Measurements from ENCODE around the gene DCUN1D4.

The DCUN1D4 gene

DNA sequence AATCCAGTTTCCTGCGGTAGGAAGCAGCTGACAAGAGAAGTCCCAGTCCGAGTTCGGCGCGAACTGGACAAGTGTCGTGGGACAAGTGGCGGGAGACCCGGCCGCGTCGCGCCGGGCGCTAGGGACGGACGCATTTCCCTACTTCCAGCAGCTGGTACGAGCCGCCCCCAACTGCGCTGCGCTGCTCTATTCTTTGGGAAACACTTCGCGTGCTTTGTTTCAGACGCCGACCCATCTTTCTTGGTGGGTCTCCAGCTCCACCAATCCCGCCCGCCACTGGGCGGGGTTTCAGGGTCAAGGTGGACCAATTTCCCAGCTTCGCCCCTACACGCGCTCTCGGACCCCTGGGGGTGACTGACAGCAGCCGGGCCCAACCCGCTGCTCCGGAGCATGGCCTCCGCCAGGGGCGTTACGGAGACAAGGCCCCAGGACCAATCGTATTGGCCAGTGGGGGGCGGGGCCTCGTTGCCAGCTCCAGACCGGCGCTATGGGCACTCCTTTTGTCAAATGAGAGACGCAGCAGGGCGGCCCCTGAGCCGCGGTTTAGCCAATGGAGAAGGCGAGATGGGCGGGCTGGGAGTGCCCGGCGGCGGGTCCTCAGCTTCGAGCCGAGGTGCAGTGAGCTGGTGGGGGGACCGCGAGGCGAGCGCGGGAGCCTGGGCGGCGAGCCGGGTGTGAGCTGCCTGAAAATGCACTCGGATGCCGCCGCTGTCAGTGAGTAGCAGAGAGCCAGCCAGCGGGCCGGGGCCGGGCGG lies at the start of gene DCUN1D4:
Gene DCUN1D4, plus strand, starts transcription at position 600 of the 755 bp plus-strand sequence. Its CDS starts 90 bp downstream, at position 690.
- peak; percentile 92 for DNase-seq

DNA sequence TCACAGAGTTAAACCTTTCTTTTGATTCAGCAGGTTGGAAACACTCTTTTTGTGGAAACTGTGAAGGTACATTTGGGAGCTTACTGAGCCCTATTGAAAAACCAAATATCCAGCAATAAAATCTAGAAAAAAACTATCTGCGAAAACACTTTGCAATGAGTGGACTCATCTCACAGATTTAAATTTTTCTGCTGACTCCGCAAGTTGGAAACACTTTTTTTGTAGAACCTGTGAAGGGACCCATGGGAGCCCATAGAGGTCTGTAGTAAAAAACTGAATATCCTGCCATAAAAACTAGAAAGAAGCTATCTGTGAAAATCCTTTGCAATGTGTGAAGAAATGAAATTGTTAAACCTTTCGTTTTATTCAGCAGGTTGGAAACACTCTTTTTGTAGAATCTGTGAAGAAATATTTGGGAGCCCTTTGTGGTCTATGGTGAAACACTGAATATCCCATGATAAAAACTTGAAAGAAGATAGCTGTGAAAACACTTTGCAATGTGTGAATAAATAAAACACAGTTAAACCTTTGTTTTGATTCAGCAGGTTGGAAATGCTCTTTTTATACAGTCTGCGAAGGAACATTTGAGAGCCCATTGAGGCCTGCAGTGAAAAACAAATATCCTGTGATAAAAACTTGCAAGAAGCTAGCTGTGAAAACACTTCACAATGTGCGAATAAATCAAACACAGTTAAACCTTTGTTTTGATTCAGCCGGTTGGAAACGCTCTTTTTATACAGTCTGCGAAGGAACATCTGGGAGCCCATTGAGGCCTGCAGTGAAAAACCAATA lies 22.3 kb upstream of the DCUN1D4 start:
- no peak for DNase-seq

DNA sequence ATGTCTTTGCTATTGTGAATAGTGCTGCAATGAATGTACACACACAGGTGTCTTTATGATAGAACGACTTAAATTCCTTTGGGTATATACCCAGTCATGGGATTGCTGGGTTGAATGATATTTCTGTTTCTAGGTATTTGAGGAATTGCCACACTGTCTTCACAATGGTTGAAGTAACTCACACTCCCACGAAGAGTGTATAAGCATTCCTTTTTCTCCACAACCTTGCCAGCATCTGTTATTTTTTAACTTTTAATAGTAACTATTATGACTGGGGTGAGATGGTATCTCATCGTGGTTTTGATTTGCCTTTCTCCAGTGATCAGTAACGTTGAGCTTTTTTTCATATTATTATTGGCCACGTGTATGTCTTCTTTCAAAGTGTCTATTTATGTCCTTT lies 17.6 kb upstream of the DCUN1D4 start:
- no peak for DNase-seq

GRCh38 chr4:51830156-51830720 lies 12.7 kb upstream of the DCUN1D4 start:
- no peak for DNase-seq

DNA sequence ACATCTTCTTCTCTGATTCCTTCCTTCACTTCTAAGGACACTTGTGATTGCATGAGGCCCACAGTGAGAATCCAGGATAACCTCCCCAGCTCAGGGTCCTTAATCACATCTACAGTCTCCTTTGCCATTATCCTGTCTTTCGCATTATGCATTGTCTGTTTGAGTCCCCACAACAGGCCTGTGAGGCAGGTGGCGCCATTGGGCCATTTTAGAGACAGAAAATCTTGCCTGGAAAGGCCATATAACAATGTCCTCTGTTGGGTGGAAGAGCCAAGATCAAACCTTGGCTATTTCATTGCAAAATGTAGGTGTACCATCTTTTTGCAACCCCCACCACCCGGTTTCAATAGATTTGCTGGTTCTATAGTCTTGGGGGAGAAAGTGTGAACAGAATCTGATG lies 11.8 kb upstream of the DCUN1D4 start:
- peak; percentile 3 for DNase-seq

DNA sequence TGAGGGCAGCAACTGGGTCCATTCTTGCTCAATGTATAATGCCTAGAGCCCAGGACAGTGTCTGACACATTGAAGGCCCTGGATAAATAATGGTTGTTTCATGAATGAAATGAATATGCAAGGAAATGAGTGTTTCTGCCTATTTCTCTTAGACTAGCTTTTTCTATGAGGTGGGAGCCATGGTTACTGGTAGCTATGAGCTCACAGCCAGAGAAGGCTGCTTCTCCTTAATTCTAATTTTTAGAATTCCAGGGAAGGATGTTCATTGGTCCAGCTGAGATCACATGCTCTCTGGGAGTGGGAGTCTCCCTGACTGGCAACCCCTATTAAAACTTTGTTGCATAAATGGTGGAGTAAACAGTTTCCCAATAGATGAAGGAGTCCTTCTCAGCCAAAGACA lies 9.7 kb upstream of the DCUN1D4 start:
- no peak for DNase-seq

GRCh38 chr4:51835079-51835478 lies 7.9 kb upstream of the DCUN1D4 start:
- DNase-seq, result no peak

DNA sequence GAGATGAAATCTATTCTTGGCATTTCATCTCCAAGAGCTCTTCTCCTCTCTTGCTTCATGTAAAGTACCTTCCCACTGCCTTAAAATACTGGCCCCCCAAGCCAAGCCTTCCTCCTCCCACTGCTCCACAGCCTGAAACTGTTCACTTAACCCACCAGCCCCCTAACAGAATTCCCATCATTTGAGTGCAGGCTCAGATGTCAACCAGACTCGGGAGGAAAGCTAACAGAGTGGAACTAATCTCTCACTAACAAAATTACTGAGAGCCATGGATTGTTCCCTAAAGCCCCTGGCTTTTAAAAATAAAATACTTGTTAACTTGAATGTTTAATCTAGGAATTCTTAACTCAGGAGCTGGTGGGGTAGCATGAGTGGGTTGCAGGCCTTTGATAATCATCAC lies 7.1 kb upstream of the DCUN1D4 start:
- no peak for DNase-seq

DNA sequence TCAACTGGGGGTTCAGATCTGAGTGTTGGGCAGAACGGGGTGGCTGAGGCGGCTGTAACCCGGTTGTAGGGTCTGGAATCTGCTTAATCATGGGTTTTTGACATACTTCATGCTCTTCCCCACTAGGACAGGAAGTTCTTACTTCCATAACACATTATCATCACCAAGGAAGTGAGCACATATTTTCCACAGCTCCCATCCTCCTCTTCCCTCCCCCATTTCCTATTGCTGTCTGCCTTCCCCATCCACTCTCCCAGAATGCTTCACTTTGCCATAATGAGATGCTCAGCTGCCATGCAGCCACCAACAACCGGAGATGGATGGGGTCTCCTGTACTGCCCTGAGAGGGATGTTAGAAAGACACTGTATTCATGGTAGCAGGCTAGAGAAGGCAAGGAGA lies 6.4 kb upstream of the DCUN1D4 start:
- DNase-seq, result no peak

- no peak for DNase-seq
Measured at GRCh38 chr4:51840781-51841180, 2.2 kb upstream of the DCUN1D4 start.

- DNase-seq, result no peak
Measured at GRCh38 chr4:51842167-51842553, 793 bp upstream of the DCUN1D4 start.

GRCh38 chr4:51843309-51844152 lies 578 bp downstream of the DCUN1D4 start:
- peak; percentile 3 for DNase-seq

DNA sequence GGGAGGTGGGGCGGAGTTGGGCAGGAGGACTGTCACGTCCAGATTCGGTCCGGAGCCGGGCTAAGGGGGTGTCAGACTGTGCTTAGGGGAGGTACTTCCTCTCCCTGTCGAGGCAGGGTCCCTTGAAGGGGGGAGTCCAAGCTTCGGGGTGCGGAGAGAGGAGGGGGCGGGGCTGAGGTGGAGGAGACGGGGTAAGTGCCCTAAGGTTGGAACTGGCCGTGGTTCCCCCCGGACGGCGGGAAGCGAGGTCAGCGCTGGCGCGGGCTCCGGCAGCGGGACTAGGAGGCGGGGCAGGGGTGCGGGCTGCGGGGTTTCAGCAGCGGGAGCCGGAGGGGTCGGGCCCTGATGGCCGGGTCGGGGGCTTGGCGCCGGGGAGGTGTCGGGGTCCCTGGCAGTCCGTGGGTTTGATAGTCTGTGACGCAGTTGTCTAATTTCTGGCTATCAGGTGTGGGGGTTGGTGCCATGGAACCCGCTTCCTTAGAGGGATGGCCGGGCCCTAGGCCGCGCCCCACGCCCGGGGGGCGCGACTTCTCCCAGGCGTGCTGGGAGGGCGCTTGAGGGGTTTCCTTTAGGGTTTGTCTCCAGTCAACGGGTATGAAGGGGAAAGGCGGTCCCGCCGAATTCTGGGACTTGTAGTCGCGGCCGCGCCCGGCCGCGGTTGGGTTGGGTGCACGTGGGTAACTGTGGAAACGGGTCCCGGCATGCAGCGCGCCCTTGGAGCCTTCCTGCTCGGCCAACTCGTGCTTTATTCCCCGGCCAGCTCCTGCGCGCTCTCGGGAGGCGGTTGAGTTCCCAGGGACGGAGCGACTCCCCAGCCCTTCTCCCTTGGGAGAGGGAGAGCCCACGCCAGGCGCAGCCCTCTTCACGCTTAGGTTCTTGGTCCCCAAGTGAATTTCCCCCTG lies 1.5 kb downstream of the DCUN1D4 start:
- peak; percentile 79 for DNase-seq

DNA sequence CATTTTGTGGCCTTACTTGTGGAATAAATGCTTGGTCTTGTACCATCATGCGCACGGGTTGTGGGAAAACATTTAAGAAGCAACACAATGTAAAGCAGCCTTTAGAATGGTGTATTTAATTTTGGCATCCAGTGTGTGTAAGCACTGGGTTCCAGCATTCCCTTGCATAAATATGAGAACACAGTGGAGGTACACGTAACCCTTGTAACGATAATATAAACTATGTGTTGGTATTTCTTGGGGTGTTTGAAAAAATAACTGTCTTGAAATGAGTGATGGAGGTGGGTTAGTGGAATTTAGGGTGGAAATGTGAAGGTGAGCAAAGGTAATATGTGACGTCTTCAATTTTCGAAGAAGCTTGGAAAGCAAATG lies 2.1 kb downstream of the DCUN1D4 start:
- DNase-seq, result no peak

- DNase-seq, result no peak
Measured at GRCh38 chr4:51845711-51846110, 2.8 kb downstream of the DCUN1D4 start.

- DNase-seq, result no peak
Measured at GRCh38 chr4:51849430-51849829, 6.5 kb downstream of the DCUN1D4 start.

DNA sequence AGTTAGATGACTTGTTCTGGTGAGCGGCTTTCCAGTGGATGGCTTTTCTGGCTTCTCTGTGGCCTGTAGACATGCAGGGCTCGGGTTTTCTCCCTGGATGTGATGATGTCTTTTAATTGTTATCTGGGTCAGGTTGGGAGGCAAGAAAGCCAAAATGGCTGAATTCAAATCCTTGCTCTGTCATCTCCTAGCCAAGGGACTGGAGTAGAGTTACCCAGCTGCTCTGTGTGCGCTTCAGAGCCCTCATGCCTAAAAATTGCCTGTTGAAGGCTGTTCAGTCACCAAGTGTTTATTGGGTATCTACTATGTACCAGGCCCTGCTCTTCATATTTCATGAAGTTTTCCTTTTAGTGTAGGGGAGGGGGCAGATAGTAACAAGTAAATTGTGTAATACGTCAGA lies 7.3 kb downstream of the DCUN1D4 start:
- DNase-seq, result no peak

GRCh38 chr4:51851090-51851936 lies 8.4 kb downstream of the DCUN1D4 start:
- DNase-seq, result no peak

- no peak for DNase-seq
Measured at GRCh38 chr4:51851937-51852290, 9.0 kb downstream of the DCUN1D4 start.

DNA sequence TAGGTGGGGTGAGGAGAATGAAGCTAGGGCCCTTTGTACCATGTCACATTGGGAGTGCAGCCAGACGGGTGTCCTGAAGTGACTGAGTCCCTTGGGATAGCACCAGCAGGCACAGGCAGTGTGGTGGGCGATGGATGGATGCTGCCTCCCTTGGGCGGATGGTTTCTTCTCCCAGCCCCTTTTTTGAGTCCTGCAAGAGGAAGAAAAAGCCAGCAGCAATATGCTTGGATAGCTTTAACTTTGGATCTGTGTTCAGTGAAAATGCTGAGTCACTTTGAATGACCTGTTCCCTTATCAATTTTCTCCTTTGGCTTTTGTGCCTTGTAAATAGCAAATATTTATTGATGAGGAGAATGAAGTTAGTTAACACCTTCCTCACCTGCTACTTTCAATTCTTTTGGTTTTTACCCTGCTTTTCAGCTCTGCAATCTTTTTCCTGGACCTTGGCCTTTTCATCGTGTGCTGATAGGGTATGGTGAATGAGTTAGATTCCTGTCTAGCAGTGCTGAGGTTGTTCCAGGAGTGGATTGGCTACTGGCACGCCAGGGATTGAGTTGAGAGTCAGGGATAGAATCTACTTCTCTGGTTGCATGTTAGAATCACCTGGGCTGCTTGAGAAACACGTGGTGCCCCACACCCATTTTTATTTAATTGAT lies 10.2 kb downstream of the DCUN1D4 start:
- DNase-seq, result no peak

GRCh38 chr4:51855270-51855669 lies 12.3 kb downstream of the DCUN1D4 start:
- DNase-seq, result no peak
